ENCODE measurements around the gene UMODL1.

Gene UMODL1

GRCh38 chr21:42137191-42137904 is 66.2 kb downstream of the UMODL1 start:
- H3K36me3 ChIP-seq (ENCODE audit: insufficient read depth, low read length), result no peaks in the 10 kb centered on the region
- no peaks in the 10 kb centered on the region for H3K9me3 ChIP-seq (ENCODE audit: low read depth, low read length)
- TF ChIP-seq POLR2AphosphoS5 (IDR thresholded peaks at IDR 0.05; ENCODE audit: borderline replicate concordance, low read depth, low read length) (no peak), EZH2 (IDR thresholded peaks at IDR 0.05) (no peak), FOXP2 (optimal IDR thresholded peaks at IDR 0.05; ENCODE audit: control extremely low read depth, extremely low read length, insufficient read depth) (no peak)
- no peak overlapping the region for H3K9ac ChIP-seq (ENCODE audit: insufficient read length)
- H3K4me3 ChIP-seq, result no peak overlapping the region
- no peak for DNase-seq (ENCODE audit: low read depth, low spot score)
- H3K27ac ChIP-seq, result no peak overlapping the region

GRCh38 chr21:42140196-42140934 is 69.2 kb downstream of the UMODL1 start:
- H3K27ac ChIP-seq, result no peak overlapping the region

GRCh38 chr21:42141643-42142042 is 70.5 kb downstream of the UMODL1 start:
- Histone ChIP-seq H3K27ac (no peak overlapping the region), H3K9me3 (ENCODE audit: low read depth, low read length) (no peaks in the 10 kb centered on the region), H3K36me3 (ENCODE audit: insufficient read depth, low read length) (no peaks in the 10 kb centered on the region), H3K9ac (ENCODE audit: insufficient read length) (no peak overlapping the region), H3K4me3 (no peak overlapping the region)
- TF ChIP-seq POLR2AphosphoS5 (IDR thresholded peaks at IDR 0.05; ENCODE audit: borderline replicate concordance, low read depth, low read length) (no peak), EZH2 (IDR thresholded peaks at IDR 0.05) (no peak), FOXP2 (optimal IDR thresholded peaks at IDR 0.05; ENCODE audit: control extremely low read depth, extremely low read length, insufficient read depth) (no peak)
- no peak for DNase-seq (ENCODE audit: low read depth, low spot score)

More at GRCh38 chr21:42140196-42140934, 69.2 kb downstream of the UMODL1 start:
- H3K9me3 ChIP-seq (ENCODE audit: low read depth, low read length), result no peaks in the 10 kb centered on the region
- TF ChIP-seq EZH2 (IDR thresholded peaks at IDR 0.05), result no peak
- no peaks in the 10 kb centered on the region for H3K36me3 ChIP-seq (ENCODE audit: insufficient read depth, low read length)
- DNase-seq (ENCODE audit: low read depth, low spot score), result no peak
- H3K4me3 ChIP-seq, result no peak overlapping the region
- no peak overlapping the region for H3K9ac ChIP-seq (ENCODE audit: insufficient read length)

- Histone ChIP-seq H3K27ac (no peak overlapping the region), H3K9ac (ENCODE audit: insufficient read length) (no peak overlapping the region), H3K4me3 (no peak overlapping the region), H3K36me3 (ENCODE audit: insufficient read depth, low read length) (no peaks in the 10 kb centered on the region), H3K9me3 (ENCODE audit: low read depth, low read length) (no peaks in the 10 kb centered on the region)
- DNase-seq (ENCODE audit: low read depth, low spot score), result no peak
- TF ChIP-seq EZH2 (IDR thresholded peaks at IDR 0.05) (no peak), FOXP2 (optimal IDR thresholded peaks at IDR 0.05; ENCODE audit: control extremely low read depth, extremely low read length, insufficient read depth) (no peak), POLR2AphosphoS5 (IDR thresholded peaks at IDR 0.05; ENCODE audit: borderline replicate concordance, low read depth, low read length) (no peak)
Measured at GRCh38 chr21:42142141-42142540, 71.0 kb downstream of the UMODL1 start.

GRCh38 chr21:42142627-42143026 is 71.5 kb downstream of the UMODL1 start:
- Histone ChIP-seq H3K27ac (no peak overlapping the region), H3K36me3 (ENCODE audit: insufficient read depth, low read length) (no peaks in the 10 kb centered on the region), H3K9ac (ENCODE audit: insufficient read length) (peak overlapping the region; percentile 37), H3K4me3 (no peak overlapping the region), H3K9me3 (ENCODE audit: low read depth, low read length) (no peaks in the 10 kb centered on the region)
- no peak for DNase-seq (ENCODE audit: low read depth, low spot score)
- no peak for TF ChIP-seq FOXP2 (optimal IDR thresholded peaks at IDR 0.05; ENCODE audit: control extremely low read depth, extremely low read length, insufficient read depth)
- no peak for TF ChIP-seq POLR2AphosphoS5 (IDR thresholded peaks at IDR 0.05; ENCODE audit: borderline replicate concordance, low read depth, low read length)
- no peak for TF ChIP-seq EZH2 (IDR thresholded peaks at IDR 0.05)

GRCh38 chr21:42143111-42143510 is 72.0 kb downstream of the UMODL1 start:
- Histone ChIP-seq H3K9me3 (ENCODE audit: low read depth, low read length) (no peaks in the 10 kb centered on the region), H3K27ac (no peak overlapping the region), H3K9ac (ENCODE audit: insufficient read length) (peak overlapping the region; percentile 37), H3K36me3 (ENCODE audit: insufficient read depth, low read length) (no peaks in the 10 kb centered on the region), H3K4me3 (no peak overlapping the region)
- no peak for TF ChIP-seq FOXP2 (optimal IDR thresholded peaks at IDR 0.05; ENCODE audit: control extremely low read depth, extremely low read length, insufficient read depth)
- no peak for TF ChIP-seq POLR2AphosphoS5 (IDR thresholded peaks at IDR 0.05; ENCODE audit: borderline replicate concordance, low read depth, low read length)
- no peak for TF ChIP-seq EZH2 (IDR thresholded peaks at IDR 0.05)
- DNase-seq (ENCODE audit: low read depth, low spot score), result no peak

GRCh38 chr21:42144221-42144620 is 73.1 kb downstream of the UMODL1 start:
- no peak for TF ChIP-seq EZH2 (IDR thresholded peaks at IDR 0.05)
- no peak for TF ChIP-seq FOXP2 (optimal IDR thresholded peaks at IDR 0.05; ENCODE audit: control extremely low read depth, extremely low read length, insufficient read depth)
- no peak for TF ChIP-seq POLR2AphosphoS5 (IDR thresholded peaks at IDR 0.05; ENCODE audit: borderline replicate concordance, low read depth, low read length)
- no peaks in the 10 kb centered on the region for H3K9me3 ChIP-seq (ENCODE audit: low read depth, low read length)
- H3K9ac ChIP-seq (ENCODE audit: insufficient read length), result no peak overlapping the region
- H3K27ac ChIP-seq, result no peak overlapping the region
- no peak for DNase-seq (ENCODE audit: low read depth, low spot score)
- no peaks in the 10 kb centered on the region for H3K36me3 ChIP-seq (ENCODE audit: insufficient read depth, low read length)
- no peak overlapping the region for H3K4me3 ChIP-seq

- H3K27ac ChIP-seq, result no peak overlapping the region
- TF ChIP-seq EZH2 (IDR thresholded peaks at IDR 0.05), result no peak
- no peak for TF ChIP-seq POLR2AphosphoS5 (IDR thresholded peaks at IDR 0.05; ENCODE audit: borderline replicate concordance, low read depth, low read length)
- TF ChIP-seq FOXP2 (optimal IDR thresholded peaks at IDR 0.05; ENCODE audit: control extremely low read depth, extremely low read length, insufficient read depth), result no peak
- no peaks in the 10 kb centered on the region for H3K36me3 ChIP-seq (ENCODE audit: insufficient read depth, low read length)
- no peaks in the 10 kb centered on the region for H3K9me3 ChIP-seq (ENCODE audit: low read depth, low read length)
- DNase-seq (ENCODE audit: low read depth, low spot score), result no peak
- no peak overlapping the region for H3K9ac ChIP-seq (ENCODE audit: insufficient read length)
- H3K4me3 ChIP-seq, result no peak overlapping the region
Measured at GRCh38 chr21:42144679-42145568, 73.8 kb downstream of the UMODL1 start.
